HG02571 (cell line): ENCODE results near the gene PBX2.
"Not testable (repeated sequence)": the region's sequence is repeated elsewhere in the genome, so short reads cannot be mapped to it uniquely, and the experiment has no call there.

Experiments
- ATAC-seq: cut with Tn5 transposase; IDR thresholded peaks from one replicate; pipeline ENCODE4 v1.9.1; 2021; ENCODE audit warnings: mild to moderate bottlenecking, moderate library complexity; ENCODE audit not compliant: unreplicated experiment

PBX2 gene

DNA sequence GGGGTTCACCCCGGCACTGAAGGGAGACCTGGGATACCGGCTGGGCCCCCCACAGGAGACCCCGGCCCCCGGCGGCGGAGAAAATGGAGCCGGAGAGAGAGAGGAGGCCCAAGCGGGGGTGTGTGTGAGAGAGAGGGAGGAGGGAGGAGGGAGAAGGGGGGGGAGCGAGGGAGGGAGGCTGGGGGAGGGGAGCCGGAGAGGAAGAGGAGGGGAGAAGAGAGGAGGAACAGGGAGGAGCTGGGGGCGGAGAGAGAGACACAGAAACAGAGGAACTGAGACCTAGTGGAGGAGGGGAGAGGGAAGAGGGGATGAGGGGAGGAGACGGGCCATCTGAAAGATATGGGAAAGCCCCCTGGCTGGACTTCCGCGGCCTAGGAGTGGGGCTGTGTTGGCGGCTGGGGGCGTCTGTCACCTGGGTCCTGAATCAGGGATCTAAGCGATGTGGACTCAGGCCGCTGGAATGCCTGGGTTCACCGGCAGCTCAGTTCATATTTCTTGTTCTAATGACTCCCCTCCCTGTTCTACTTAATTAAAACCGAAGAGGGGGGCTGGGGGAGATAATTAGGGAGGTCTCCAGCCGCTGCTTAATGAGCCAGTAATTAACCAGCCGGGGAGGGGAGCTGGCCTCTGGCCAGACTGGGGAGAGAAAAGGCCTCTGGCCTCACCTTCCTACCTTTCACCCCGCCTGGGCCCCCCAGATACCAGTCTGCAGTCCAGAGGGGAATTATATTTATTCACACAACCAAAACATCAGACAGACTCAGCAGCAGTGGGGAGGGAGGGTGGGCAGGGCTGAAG lies at the start of gene PBX2:
PBX2 (minus strand) TSS at position 149 of the 798 bp plus-strand sequence. CDS start 287 bp downstream, outside the sequence.
- peak; percentile 59 for ATAC-seq

- ATAC-seq = no peak
Measured at GRCh38 chr6:32239462-32239861, 49.5 kb upstream of the PBX2 start.

- ATAC-seq = no peak
Measured at GRCh38 chr6:32234934-32235333, 44.9 kb upstream of the PBX2 start.

GRCh38 chr6:32226434-32226833 lies 36.4 kb upstream of the PBX2 start:
- no peak for ATAC-seq

DNA sequence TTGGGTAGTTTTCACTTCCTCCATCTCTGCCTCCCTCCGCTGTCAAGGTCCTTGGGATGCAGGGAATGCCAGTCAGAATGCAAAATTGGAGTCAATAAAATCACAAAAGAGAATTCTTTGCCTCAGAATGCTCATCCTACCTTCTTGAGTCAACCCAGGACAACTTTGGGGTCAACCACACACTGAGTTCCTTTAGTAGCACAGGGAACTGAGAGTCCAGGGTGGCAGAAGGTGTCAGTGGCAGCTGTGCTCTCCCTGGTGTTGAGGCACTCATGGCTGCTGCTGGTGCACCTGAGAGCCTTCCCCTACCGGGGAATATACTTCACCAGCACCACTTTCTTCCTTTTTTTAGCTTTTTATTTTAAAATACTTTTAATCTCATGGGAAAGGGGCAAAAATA lies 34.7 kb upstream of the PBX2 start:
- ATAC-seq = no peak

DNA sequence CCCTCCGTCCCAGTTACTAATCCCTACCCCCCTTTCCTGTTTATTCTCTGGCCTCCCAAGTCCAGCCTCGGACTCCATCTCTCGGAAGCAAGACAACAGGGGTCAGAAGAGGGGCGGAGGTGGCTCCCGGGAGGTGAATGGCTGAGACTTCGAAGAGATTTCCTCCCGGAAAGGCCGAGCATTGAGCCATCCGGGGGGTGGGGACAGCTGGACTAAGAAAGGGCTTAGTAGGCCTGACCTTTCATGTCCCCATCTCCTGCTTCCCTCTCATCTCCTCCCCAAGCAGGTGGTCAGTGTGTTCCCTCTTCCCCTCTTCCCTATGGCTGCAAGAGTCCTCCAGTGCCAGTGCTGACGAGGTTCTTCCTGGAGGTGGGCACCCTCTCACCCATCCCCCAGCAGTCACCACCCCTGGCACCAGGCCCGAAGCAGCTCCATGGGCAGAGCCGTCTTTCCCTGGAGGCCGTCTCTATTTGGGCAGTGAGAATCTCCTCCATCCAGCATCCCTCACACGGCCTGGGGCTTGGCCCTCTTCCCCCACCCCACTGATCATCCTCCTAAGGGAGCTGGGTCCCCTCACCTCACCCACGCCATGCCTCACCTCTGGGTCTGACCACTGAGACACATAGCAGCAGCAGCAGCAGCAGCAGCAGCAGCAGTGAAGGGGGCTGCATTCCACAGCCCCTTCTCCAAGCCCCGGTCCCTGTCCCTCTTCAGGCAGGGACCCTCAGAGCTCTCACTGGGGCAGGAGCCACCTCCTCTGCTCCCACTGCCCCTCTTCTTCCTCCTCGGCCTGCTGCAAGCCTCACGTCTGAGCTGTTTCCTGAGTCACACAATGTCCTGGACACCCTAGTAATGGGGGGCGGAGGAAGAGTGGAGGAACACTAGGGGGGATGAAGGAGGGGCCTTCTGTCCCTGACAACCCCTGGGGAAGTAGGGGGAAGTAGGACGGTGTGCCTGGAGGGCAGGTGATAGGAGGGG lies 33.5 kb upstream of the PBX2 start, which contains the start of gene NOTCH4:
NOTCH4 (minus strand) TSS at position 810 of the 978 bp plus-strand sequence; CDS start at position 671, 139 bp downstream.
- no peak for ATAC-seq

GRCh38 chr6:32222333-32223230 lies 32.6 kb upstream of the PBX2 start:
- no peak for ATAC-seq

- ATAC-seq = no peak
Measured at GRCh38 chr6:32220021-32220420, 30.0 kb upstream of the PBX2 start.

GRCh38 chr6:32218167-32218566 lies 28.2 kb upstream of the PBX2 start:
- no peak for ATAC-seq

DNA sequence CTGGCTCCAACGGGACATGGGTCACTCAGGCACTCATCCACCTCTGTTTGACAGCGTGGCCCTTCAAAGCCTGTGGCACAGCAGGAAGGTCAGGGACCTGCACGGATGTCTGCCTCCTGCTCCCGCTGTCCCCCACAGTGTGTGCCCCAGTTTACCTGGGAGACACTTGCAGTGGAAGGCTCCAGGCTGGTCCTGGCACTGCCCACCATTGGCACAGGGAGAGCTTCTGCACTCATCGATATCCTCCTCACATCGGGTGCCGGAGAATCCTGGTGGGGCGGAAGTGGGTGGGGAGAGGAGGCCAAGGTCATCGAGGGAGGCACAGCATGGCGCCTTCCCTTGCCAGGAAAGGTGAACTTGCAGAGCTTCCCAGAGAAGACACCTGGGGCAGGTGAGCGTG lies 27.0 kb upstream of the PBX2 start:
- ATAC-seq = no peak

GRCh38 chr6:32216285-32216684 lies 26.3 kb upstream of the PBX2 start:
- no peak for ATAC-seq

DNA sequence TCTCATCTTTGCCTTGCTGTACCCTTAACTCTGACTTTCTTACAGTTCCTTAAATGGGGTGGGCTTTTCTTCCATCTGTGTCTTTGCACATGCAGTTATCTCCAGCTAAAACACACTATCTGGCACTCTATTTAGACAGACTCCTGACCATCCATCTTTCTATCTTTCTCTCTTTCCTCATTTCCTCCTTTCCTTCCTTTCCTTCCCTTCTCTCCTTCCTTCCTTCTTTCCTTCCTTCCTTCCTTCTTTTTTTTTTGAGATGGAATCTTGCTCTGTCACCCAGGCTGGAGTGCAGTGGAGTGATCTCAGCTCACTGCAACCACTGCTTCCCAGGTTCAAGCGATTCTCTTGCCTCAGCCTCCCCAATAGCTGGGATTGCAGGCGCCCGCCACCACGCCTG lies 25.6 kb upstream of the PBX2 start:
- no peak for ATAC-seq

DNA sequence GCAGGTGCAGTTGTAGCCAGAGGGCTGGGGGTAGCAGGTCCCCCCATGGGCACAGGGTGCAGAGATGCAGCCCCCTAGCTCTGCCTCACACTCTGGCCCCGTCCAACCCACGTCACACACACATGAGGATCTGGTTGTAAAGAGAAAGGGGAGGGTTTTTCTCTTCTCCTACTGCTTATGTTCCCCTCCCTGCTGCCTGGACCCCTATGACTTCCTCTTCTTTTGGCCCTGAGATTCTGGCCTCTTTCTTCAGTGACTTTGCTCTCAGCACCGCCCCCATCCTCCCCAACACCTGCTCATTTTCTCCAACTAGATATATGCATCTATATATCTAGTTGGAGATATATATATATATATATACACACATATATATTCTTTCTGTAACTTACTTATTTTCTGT lies 24.1 kb upstream of the PBX2 start:
- ATAC-seq = no peak

DNA sequence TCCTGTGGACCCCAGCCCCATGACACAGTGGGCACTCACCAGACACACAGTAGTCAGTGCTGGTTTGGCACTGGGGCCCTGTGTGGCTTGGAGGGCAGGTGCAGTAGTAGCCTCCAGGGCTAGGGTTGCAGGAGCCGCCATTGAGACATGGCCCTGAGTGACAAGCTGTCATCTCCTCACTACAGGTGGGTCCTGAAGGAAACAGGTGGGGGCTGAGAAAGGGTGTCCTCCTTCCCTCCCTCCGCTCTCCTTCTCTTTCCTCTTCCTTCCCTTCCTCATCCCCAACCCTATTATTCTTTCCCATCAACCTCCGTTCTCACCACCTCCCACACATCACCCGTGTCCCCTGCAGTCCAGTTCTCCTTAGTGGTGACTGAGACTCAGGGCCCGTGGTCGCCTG lies 23.6 kb upstream of the PBX2 start:
- ATAC-seq = no peak

- ATAC-seq = no peak
Measured at GRCh38 chr6:32212076-32212760, 22.2 kb upstream of the PBX2 start.

GRCh38 chr6:32211432-32211831 lies 21.4 kb upstream of the PBX2 start:
- ATAC-seq = not testable (repeated sequence)

DNA sequence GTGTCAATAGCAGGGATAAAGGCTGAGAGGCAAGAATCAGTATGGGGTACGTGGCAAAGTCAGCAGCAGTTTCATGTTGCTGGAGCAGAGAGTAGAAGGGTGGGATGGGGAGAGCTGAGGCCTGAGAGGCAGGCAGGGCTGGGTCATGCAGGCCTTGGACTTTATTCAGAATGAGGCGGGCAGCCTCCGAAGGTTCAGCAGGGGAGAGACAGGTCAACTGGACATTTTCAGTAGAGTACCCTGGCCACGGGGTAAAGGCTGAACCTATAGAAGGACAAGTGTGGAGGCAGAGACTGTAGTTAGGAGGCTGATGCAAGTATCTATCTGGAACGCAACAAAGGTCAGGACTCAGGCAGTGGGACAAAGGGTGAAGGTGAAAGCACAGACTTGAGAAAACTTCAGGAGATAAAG lies 20.2 kb upstream of the PBX2 start:
- ATAC-seq = no peak

GRCh38 chr6:32208996-32209395 lies 19.0 kb upstream of the PBX2 start:
- ATAC-seq = no peak

GRCh38 chr6:32204268-32204715 lies 14.3 kb upstream of the PBX2 start:
- no peak for ATAC-seq
